Measurements from ENCODE around the gene TBC1D5. TPM values are rescaled to one million over a fixed set of nuclear protein-coding genes. Genes with fewer than 3 reads are reported as not detected.

The TBC1D5 gene
- total RNA-seq, 1 experiment from 2014 or later, result 33.9 TPM

DNA sequence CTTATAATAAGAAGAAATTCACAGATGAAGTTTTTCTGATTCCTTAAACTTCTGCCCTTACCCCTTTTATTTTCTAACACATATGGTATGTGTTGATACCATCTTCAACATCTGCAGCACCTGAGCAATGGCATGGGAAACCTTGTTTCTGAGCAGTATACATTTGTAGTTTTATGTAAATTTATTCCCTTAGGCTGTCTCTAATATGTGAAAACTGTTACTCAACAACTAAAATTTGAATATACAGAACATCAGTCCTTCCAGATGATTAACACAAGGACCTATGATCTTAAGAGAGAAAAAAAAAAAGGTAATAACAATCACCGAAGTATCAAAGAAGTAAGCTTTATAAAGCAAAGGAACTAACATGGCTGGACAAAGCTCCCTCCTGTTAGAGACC, 190.5 kb downstream of the TBC1D5 start (continued):
- TF ChIP-seq, protein P1, sequence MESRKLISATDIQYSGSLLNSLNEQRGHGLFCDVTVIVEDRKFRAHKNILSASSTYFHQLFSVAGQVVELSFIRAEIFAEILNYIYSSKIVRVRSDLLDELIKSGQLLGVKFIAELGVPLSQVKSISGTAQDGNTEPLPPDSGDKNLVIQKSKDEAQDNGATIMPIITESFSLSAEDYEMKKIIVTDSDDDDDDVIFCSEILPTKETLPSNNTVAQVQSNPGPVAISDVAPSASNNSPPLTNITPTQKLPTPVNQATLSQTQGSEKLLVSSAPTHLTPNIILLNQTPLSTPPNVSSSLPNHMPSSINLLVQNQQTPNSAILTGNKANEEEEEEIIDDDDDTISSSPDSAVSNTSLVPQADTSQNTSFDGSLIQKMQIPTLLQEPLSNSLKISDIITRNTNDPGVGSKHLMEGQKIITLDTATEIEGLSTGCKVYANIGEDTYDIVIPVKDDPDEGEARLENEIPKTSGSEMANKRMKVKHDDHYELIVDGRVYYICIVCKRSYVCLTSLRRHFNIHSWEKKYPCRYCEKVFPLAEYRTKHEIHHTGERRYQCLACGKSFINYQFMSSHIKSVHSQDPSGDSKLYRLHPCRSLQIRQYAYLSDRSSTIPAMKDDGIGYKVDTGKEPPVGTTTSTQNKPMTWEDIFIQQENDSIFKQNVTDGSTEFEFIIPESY (IDR thresholded peaks at IDR 0.05; ENCODE audit: extremely low read depth, insufficient replicate concordance, low read length), result no peak
- no peak for TF ChIP-seq ZFX (IDR thresholded peaks at IDR 0.05)
- TF ChIP-seq EZH2phosphoT487 (IDR thresholded peaks at IDR 0.05; ENCODE audit: borderline replicate concordance), result no peak
- no peak for TF ChIP-seq CEBPB (IDR thresholded peaks at IDR 0.05; ENCODE audit: low read depth)
- TF ChIP-seq RAD21 (IDR thresholded peaks at IDR 0.05; ENCODE audit: low read depth), result no peak
- TF ChIP-seq CBX3 (IDR thresholded peaks at IDR 0.05; ENCODE audit: low read depth), result no peak
- TF ChIP-seq SIN3A (IDR thresholded peaks at IDR 0.05; ENCODE audit: low read depth), result no peak

DNA sequence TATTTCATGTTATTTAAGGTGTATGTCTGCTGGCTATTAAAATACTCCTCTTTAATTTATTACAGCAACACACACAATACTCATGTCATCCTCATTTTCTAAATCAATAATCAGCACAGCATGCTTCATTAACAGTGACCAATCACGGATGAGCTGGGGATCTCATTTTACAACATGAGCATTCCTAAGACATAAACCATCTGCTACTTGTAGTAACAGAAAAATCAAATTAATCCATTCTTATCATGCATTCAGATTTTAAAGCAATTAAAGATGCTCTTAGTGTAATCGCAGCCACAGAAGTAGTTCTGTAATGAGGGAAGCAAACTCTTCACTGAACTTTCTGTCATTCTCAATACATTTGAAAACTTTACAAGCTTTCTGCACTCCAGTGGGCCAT, 191.1 kb downstream of the TBC1D5 start:
- intact Hi-C loops (cut with micrococcal nuclease), result no loop called here
- BruUV-seq (replicated peaks), result no TSS peak
- no peak overlapping the region for H3K27ac ChIP-seq (ENCODE audit: low read depth, low read length)
- no peaks in the 10 kb centered on the region for H3K27me3 ChIP-seq (ENCODE audit: insufficient read depth, low read length)
- no peak overlapping the region for H3K4me2 ChIP-seq (ENCODE audit: low read length)
- no peaks in the 10 kb centered on the region for H3K36me3 ChIP-seq (ENCODE audit: control insufficient read depth in 1 of 2, insufficient read depth in 2 of 2, low read length in 2 of 2)
- no peaks in the 10 kb centered on the region for H3K79me2 ChIP-seq (ENCODE audit: insufficient read depth, low read length)
- no peak overlapping the region for H2AFZ ChIP-seq (ENCODE audit: low read depth, low read length, poor library complexity, severe bottlenecking)
- no peak overlapping the region for H3K4me3 ChIP-seq (replicated peaks in 1 of 2; ENCODE audit: low read depth in 1 of 2, low read length in 2 of 2)
- no peak overlapping the region for H3K9ac ChIP-seq (ENCODE audit: low read length)
- POLR2A ChIA-PET, result no interaction called here
- RAD21 ChIA-PET (ENCODE audit: low non-redundant PET in 1 of 2, low total read pairs in 2 of 2, uncharacterized antibody in 2 of 2, unreplicated experiment in 2 of 2), result no interaction called here
- H4K20me1 ChIP-seq (ENCODE audit: insufficient read depth), result no peaks in the 10 kb centered on the region
- ATAC-seq, result no peak
- no peak for DNase-seq (ENCODE audit: low read depth, low spot score)
- no peaks in the 10 kb centered on the region for H3K9me2 ChIP-seq (ENCODE audit: insufficient read depth)
- H3K9me3 ChIP-seq (ENCODE audit: control insufficient read depth in 1 of 2, insufficient read depth in 1 of 2, low read depth in 1 of 2, low read length in 2 of 2), result no peaks in the 10 kb centered on the region
- CTCF ChIA-PET, result no interaction called here
- H3K4me1 ChIP-seq (ENCODE audit: control insufficient read depth in 1 of 2, insufficient read depth in 2 of 2, low read length in 2 of 2), result no peaks in the 10 kb centered on the region
- TF ChIP-seq CBX3 (IDR thresholded peaks at IDR 0.05; ENCODE audit: low read depth) (no peak), POLR2AphosphoS5 (IDR thresholded peaks at IDR 0.05; ENCODE audit: low read depth, low read length) (no peak), SP1 (IDR thresholded peaks at IDR 0.05; ENCODE audit: low read depth) (no peak), ATF3 (IDR thresholded peaks at IDR 0.05) (no peak), POLR2A (IDR thresholded peaks at IDR 0.05; ENCODE audit: borderline replicate concordance, extremely low read depth, insufficient read depth, insufficient read length) (no peak), YY1 (IDR thresholded peaks at IDR 0.05; ENCODE audit: extremely low read depth, insufficient replicate concordance, low read depth, low read length) (no peak), JUND (IDR thresholded peaks at IDR 0.05) (no peak), SIN3A (IDR thresholded peaks at IDR 0.05; ENCODE audit: low read depth) (no peak), ELF1 (IDR thresholded peaks at IDR 0.05; ENCODE audit: borderline replicate concordance, low read depth) (no peak), MAX (IDR thresholded peaks at IDR 0.05) (no peak), FOSL1 (IDR thresholded peaks at IDR 0.05; ENCODE audit: low read depth) (no peak), EZH2 (IDR thresholded peaks at IDR 0.05) (no peak), CTCF (IDR thresholded peaks at IDR 0.05 in 2 of 3, conservative IDR thresholded peaks at IDR 0.05 in 1 of 3; ENCODE audit: borderline replicate concordance in 1 of 3, insufficient read depth in 1 of 3, low read depth in 2 of 3, low read length in 2 of 3) (no peak), TCF7L2 (IDR thresholded peaks at IDR 0.05; ENCODE audit: borderline replicate concordance, extremely low read depth, insufficient read depth, insufficient read length) (no peak), RAD21 (IDR thresholded peaks at IDR 0.05; ENCODE audit: low read depth) (no peak)
- TF ChIP-seq, protein P2, sequence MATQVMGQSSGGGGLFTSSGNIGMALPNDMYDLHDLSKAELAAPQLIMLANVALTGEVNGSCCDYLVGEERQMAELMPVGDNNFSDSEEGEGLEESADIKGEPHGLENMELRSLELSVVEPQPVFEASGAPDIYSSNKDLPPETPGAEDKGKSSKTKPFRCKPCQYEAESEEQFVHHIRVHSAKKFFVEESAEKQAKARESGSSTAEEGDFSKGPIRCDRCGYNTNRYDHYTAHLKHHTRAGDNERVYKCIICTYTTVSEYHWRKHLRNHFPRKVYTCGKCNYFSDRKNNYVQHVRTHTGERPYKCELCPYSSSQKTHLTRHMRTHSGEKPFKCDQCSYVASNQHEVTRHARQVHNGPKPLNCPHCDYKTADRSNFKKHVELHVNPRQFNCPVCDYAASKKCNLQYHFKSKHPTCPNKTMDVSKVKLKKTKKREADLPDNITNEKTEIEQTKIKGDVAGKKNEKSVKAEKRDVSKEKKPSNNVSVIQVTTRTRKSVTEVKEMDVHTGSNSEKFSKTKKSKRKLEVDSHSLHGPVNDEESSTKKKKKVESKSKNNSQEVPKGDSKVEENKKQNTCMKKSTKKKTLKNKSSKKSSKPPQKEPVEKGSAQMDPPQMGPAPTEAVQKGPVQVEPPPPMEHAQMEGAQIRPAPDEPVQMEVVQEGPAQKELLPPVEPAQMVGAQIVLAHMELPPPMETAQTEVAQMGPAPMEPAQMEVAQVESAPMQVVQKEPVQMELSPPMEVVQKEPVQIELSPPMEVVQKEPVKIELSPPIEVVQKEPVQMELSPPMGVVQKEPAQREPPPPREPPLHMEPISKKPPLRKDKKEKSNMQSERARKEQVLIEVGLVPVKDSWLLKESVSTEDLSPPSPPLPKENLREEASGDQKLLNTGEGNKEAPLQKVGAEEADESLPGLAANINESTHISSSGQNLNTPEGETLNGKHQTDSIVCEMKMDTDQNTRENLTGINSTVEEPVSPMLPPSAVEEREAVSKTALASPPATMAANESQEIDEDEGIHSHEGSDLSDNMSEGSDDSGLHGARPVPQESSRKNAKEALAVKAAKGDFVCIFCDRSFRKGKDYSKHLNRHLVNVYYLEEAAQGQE (IDR thresholded peaks at IDR 0.05; ENCODE audit: low read depth), result no peak

Measured in HCT116 (cell line).